Measurements from ENCODE around the gene GPR161. TPM values are rescaled to one million over a fixed set of nuclear protein-coding genes. Genes with fewer than 3 reads are reported as not detected.

Gene GPR161
- total RNA-seq, 1 donor: 0.10 TPM

DNA sequence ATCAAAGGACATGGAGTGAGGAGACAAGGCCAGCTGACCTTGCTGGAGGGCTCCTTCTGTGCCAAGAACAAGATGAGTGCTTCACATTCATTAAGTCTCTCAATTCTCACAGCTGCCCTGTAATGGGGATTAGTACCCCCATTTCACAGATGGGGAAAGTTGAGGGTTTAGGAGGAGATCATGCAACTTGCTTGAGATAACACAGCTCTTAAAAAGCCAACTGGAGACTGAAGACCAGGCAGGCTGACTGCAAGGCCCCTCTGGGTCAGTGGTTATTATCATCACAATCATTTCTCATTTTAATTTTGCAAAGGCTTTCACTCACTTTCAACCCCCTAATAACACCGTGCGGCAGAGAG, 46.8 kb downstream of the GPR161 start:
- H3K27me3 ChIP-seq (ENCODE audit: insufficient read depth, low read length): no peaks in the 10 kb centered on the region
- no peak overlapping the region for H3K4me3 ChIP-seq (ENCODE audit: low read length)
- H3K4me1 ChIP-seq (ENCODE audit: insufficient read depth, low read length): peaks cover 3% of the 10 kb centered on the region
- no peaks in the 10 kb centered on the region for H3K9me3 ChIP-seq (ENCODE audit: low read depth, low read length)

DNA sequence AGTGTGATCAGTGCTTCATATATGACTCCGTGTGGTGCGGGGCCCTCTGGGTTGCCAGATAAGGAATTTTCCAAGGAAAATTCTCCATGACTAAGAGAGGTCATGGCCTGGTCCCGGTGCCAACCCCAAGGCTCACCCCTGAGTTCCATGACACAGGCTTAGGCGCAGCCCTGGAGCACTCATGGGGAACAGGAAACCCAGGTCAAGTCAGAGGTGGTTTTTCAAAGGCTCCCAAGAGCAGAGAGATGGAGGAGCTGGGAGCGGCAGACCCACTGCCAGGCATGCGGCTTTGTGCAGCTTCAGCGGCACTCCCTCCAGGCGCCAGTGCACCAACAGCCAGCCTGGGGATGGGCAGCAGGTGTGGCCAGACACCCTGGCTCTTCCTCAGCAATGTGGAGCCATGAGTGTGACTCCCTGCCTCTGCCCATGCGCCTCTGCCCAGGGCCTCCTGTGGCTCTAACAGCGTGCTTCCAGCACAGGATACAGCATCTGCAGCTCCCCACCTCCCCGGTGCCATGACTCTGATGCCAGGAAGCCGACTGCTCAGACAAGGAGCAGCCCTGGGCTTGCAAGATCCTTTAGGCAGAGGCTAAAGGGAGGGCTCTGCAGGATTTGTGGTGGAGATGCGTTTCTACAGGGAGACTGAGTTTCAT, 47.3 kb downstream of the GPR161 start:
- H3K9me3 ChIP-seq (ENCODE audit: low read depth, low read length): no peaks in the 10 kb centered on the region
- H3K4me1 ChIP-seq (ENCODE audit: insufficient read depth, low read length): peaks cover 6% of the 10 kb centered on the region
- no peak overlapping the region for H3K4me3 ChIP-seq (ENCODE audit: low read length)
- no peaks in the 10 kb centered on the region for H3K27me3 ChIP-seq (ENCODE audit: insufficient read depth, low read length)

DNA sequence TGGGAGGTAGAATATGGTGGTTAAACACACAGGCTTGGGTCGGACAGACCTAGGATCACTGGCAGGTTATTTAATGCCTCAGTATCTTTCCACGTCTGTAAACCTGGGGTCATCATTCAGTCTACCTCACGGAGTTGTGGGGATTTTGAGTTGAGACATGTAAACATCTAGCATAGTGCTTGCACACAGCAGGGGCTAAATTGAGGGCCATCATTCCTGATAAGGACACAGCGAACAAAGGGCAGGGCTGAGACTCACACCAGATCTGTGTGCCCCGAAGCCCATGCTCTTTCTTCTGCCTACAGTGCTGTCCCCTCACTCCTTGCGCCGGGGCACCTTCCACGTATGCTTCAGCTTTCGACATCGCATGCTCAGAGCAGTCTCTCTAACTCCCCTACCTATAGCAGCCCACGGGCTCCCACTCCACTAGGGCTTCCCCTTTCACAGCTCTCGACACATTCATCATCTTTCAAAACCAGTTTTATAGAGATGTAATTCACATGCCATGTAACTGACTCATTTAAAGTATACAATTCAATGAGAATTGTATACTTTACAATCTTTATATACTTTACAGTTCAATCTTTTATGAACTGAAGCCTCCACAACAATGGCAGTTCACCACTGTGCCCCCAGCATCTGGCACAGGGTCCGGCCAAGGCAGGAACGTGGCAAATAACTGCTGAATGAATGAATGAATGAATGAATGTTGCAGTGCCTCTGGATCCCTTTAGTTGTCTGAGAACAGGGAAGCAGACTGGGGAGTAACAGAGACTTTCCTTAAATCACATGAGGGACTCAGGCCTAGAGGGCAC, 48.0 kb downstream of the GPR161 start:
- peaks cover 6% of the 10 kb centered on the region for H3K4me1 ChIP-seq (ENCODE audit: insufficient read depth, low read length)
- no peaks in the 10 kb centered on the region for H3K9me3 ChIP-seq (ENCODE audit: low read depth, low read length)
- no peaks in the 10 kb centered on the region for H3K27me3 ChIP-seq (ENCODE audit: insufficient read depth, low read length)
- H3K4me3 ChIP-seq (ENCODE audit: low read length): no peak overlapping the region

DNA sequence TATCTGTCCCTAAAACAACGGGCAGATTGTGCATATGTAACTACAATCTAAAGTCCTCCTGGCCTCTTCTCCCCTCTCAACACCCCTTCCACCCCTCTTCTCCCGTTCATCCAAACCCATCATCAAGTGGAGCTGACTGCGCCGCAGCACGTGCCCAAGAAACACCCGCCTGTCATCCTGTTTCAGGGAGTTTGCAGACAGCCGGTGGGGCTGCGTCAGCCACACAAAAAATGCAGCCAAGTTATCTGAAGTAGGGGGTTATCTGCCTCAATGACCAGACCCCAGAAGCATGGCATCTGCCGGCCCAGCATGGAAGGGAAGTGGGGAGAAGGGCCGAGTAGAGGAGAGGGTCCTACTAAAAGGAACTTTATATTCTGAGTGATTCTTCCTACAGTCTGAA, 49.0 kb downstream of the GPR161 start:
- H3K9me3 ChIP-seq (ENCODE audit: low read depth, low read length): no peaks in the 10 kb centered on the region
- no peaks in the 10 kb centered on the region for H3K27me3 ChIP-seq (ENCODE audit: insufficient read depth, low read length)

DNA sequence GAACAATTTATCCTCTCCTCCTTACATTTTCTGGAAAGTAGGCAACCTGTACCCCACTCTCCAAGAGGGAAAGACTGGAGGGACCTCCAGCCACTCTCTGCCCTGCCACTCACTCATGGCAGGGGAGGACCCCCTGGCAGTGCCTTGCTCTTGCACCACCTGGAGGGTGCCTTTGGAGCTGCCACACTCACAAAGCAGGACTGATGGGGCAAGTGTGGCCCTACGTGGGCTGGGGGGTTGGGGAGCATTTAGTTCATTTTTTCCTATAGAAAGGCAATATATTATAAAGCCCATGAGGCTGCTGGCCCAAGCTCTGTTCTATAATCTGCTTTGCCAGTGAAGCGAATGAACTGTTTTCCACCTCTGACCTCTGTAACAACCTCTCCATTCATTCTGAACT, 50.3 kb downstream of the GPR161 start:
- Histone ChIP-seq H3K27me3 (ENCODE audit: insufficient read depth, low read length) (no peaks in the 10 kb centered on the region), H3K4me3 (ENCODE audit: low read length) (no peak overlapping the region), H3K4me1 (ENCODE audit: insufficient read depth, low read length) (peaks cover 6% of the 10 kb centered on the region), H3K9me3 (ENCODE audit: low read depth, low read length) (no peaks in the 10 kb centered on the region)

More for the DNA sequence above, 49.0 kb downstream of the GPR161 start:
- H3K4me1 ChIP-seq (ENCODE audit: insufficient read depth, low read length): peaks cover 6% of the 10 kb centered on the region
- H3K4me3 ChIP-seq (ENCODE audit: low read length): no peak overlapping the region

DNA sequence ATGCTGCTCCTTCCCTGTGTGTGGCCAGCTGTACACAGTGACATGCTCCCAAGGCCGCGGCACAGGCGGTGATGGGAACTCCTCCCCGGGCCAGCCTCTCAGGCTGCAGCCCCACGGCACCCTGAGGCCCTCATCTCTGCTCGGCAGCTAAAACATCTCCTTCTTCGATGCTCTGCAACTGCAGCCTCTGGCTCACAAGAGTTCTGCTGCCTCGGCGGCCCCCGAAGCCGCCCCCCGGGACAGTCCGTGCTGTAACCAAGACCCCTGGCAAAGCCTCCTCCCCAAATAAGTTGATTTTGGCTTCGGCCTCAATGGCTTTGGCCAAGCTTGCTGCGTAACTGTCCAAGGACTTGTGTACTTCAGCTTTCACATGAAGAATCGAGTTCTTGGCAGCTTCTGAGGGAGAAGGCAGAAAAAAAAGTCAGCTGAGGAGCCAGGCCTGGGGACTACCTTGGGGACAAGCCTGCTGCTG, 51.3 kb downstream of the GPR161 start:
- Histone ChIP-seq H3K4me3 (ENCODE audit: low read length) (no peak overlapping the region), H3K9me3 (ENCODE audit: low read depth, low read length) (no peaks in the 10 kb centered on the region), H3K4me1 (ENCODE audit: insufficient read depth, low read length) (peaks cover 6% of the 10 kb centered on the region), H3K27me3 (ENCODE audit: insufficient read depth, low read length) (no peaks in the 10 kb centered on the region)

DNA sequence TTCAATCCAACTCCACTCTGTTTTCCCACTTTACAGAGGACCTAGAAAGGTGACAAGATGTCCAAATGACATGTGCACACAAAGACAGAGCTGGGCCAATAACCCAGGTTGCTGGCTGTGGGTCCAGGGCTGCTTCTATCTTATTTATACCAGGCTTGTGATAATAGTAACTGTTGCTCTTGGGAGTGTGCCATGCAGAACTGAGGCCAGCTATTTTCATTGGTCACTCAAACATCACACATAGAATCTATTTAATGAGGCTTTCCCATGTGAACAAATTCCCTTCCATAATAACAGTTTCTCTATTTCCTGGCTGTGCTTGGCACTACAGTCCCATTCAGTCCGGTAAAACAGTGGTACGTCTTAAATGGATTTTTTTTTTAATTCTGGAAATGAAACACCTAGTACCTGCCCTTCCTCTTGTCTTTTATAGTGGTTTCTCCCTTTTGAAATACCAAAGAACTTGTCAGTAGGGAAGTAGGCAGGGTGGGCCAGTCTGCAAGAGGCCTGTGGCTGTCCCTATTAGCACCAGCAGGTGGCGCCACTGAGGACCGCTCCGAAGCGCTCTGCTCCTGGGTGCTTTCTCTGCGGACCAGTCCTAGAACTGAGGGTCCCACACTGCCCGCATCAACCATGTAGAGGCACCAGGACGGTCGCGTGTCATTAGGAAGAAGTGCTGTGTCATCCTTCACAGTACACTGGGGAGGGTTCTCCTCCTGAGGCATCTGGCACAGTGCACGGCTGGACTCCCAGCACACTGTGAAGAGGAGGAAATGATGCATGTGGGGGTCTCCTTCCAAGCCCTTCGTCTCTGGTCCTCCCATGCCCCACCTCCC, 52.1 kb downstream of the GPR161 start:
- no peak overlapping the region for H3K4me3 ChIP-seq (ENCODE audit: low read length)

DNA sequence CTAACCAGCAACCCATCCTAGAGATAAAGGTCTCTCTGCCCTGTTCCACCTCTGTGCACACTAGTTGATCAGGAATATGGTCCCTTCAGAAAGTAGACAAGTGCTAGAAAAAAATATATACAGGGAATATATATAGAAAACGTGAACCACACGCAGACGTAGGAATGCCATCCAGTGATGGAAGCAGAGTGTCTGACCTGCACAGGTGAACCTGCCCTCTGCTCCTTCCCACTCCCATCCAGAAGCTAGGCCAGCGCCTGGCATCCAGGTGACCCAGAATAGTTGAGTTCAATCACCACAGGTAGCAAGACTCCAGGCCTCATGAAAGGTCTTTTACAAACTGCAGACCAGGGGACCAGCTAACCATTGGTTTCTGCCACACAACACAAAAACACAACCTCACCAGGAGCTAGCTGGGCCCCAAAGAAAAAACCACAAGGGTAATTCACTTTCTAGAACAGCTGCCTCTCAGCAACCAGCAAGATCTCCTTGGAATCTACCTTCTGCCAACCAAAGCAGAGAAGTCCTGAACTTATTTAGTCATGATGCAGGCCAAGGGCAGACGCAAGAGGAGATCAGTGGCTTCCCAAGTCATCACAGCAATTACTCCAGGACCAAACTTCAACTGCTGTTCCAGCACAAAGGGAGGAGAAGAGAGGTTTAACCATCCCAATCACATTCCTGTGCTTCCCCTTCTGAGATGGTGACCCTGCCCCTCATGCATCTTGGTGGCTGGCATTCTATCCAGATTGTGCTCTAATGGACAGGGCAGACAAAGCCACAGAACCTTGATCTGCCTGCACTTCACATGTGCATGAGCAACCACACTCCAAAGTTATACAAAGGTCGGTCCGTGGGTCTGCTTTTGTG, 53.0 kb downstream of the GPR161 start:
- Histone ChIP-seq H3K4me1 (ENCODE audit: insufficient read depth, low read length) (peaks cover 6% of the 10 kb centered on the region), H3K9me3 (ENCODE audit: low read depth, low read length) (no peaks in the 10 kb centered on the region), H3K4me3 (ENCODE audit: low read length) (no peak overlapping the region), H3K27me3 (ENCODE audit: insufficient read depth, low read length) (no peaks in the 10 kb centered on the region)

More for the DNA sequence above, 52.1 kb downstream of the GPR161 start:
- Histone ChIP-seq H3K27me3 (ENCODE audit: insufficient read depth, low read length) (no peaks in the 10 kb centered on the region), H3K9me3 (ENCODE audit: low read depth, low read length) (no peaks in the 10 kb centered on the region), H3K4me1 (ENCODE audit: insufficient read depth, low read length) (peaks cover 6% of the 10 kb centered on the region)

DNA sequence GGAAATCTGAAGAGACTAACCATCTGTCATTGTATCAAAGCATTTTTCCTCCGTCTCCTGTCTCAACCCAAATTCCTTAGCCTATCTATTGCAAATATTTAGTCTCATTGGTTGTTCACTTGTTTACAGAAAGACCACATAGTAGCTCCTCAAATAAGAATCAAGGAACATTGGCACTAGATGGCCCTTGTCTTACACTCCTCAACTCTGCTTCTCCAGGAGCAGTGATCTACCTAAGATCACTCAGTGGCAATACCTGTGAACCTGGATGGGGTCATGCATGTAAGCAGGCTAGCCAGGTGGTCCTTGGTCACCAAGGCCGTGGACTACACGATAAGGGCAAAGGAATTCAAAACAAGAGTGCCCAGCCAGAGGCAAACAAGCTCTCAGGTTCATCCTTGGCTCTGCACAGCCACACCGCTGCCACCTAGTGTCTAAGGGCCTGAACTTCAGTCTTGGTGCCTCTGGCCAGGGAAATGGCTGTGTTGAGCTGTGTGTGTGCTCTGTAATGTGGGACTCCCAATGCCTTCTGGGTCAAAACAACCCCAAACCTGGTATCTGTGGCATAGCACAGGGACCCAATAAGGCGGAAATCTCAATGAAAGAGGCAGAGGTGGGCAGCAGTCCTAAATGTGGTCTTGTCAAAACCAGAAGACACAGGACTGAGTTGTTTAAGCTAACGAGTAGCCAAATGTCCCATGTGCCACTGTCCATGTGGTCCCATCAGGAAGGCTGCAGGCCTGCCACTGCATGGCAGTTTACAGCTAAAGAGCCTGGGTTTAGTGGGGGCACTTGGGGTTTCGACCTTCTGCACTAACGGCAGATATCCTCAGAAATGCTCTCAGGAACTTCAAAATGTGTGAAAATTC, 54.5 kb downstream of the GPR161 start:
- no peaks in the 10 kb centered on the region for H3K27me3 ChIP-seq (ENCODE audit: insufficient read depth, low read length)
- H3K9me3 ChIP-seq (ENCODE audit: low read depth, low read length): no peaks in the 10 kb centered on the region
- H3K4me3 ChIP-seq (ENCODE audit: low read length): no peak overlapping the region
- peaks cover 6% of the 10 kb centered on the region for H3K4me1 ChIP-seq (ENCODE audit: insufficient read depth, low read length)

DNA sequence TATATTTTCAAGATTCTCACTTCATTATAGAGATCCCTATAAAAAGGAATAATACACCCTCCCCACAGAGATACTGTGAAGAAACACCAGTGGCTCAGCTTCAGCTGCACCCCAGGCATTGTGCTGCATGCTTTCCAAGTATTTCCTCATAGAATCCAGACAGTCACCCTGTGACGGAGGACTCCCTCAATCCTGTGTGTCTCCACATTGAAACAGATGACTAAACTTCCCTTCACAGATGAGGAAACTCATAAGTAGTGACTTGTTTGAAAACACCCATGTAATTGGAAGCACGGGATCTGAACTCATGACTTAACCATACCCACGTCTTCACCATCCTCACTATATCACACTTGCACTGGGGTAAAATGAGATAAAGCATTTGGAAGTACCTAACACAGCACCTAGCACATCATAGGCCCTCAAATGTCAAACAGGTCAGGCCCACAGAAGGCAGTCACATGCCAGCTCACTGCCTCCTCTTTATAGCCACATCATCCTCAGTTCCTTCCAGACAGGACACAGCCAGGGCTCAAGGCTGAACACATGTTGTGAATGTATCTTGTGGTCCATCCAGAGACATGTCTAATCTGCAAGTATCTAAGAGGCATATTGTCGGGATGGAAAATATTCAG, 55.2 kb downstream of the GPR161 start:
- Histone ChIP-seq H3K9me3 (ENCODE audit: low read depth, low read length) (no peaks in the 10 kb centered on the region), H3K4me1 (ENCODE audit: insufficient read depth, low read length) (peaks cover 6% of the 10 kb centered on the region), H3K27me3 (ENCODE audit: insufficient read depth, low read length) (no peaks in the 10 kb centered on the region), H3K4me3 (ENCODE audit: low read length) (no peak overlapping the region)

DNA sequence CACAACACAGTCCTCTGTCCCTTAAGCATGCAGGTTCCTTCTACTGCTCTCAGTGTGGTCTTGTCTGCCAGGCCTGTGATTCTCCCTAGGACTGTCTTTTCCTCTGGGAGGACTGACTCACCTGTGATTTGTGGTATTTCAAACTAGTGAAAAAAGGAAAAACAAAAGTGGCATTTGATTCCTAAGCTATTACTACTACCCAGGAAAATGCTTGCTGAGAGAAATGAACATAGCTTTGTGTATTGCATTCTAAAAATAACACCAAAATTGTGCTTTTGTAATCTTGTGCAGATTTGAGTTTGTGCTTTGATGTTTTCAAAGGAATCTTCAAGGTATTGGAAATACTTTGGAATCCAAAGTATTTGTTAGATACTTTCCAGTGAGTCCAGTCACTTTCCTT, 57.0 kb downstream of the GPR161 start:
- H3K4me3 ChIP-seq (ENCODE audit: low read length): no peak overlapping the region
- no peaks in the 10 kb centered on the region for H3K9me3 ChIP-seq (ENCODE audit: low read depth, low read length)
- no peaks in the 10 kb centered on the region for H3K27me3 ChIP-seq (ENCODE audit: insufficient read depth, low read length)
- H3K4me1 ChIP-seq (ENCODE audit: insufficient read depth, low read length): peaks cover 1% of the 10 kb centered on the region

DNA sequence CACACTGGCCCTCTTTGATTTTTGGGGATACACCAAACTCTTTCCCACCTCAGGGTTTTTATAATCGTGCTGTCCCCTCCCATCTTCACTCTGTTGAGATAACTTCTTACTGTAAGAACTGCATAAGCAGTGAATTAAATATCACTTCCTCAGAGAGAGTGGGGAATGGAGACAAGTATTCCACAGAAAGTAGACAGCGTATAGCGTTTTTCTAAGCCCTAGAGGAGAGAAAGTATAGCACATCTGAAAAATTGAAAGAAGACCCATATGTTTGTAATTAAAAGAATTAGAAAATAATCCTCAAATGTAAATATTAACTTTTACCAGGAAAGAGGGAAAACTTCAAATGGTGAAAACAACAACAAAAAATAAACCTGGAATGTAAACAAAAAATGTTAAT, 67.3 kb downstream of the GPR161 start:
- Histone ChIP-seq H3K27me3 (ENCODE audit: insufficient read depth, low read length) (no peaks in the 10 kb centered on the region), H3K4me3 (ENCODE audit: low read length) (no peak overlapping the region), H3K4me1 (ENCODE audit: insufficient read depth, low read length) (no peaks in the 10 kb centered on the region), H3K9me3 (ENCODE audit: low read depth, low read length) (no peaks in the 10 kb centered on the region)

DNA sequence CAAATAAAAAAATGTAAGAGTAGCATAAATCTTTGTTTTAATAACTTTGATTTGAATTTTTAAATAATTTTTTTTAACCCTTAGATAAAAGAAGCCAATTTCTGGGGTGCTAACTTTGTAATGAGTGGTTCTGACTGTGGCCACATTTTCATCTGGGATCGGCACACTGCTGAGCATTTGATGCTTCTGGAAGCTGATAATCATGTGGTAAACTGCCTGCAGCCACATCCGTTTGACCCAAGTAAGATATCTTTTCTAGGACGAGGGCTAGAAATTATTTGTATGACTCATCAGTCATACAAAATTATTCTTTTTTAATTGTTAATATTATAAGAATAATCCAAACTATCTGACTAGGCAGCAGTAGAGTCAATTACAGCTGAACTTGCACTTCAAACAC, 71.2 kb downstream of the GPR161 start:
- Histone ChIP-seq H3K27me3 (ENCODE audit: insufficient read depth, low read length) (no peaks in the 10 kb centered on the region), H3K4me3 (ENCODE audit: low read length) (no peak overlapping the region), H3K9me3 (ENCODE audit: low read depth, low read length) (no peaks in the 10 kb centered on the region), H3K4me1 (ENCODE audit: insufficient read depth, low read length) (no peaks in the 10 kb centered on the region)

All from mononuclear cell (primary cell).